Endothelial cell of umbilical vein (primary cell): ENCODE data around the gene CPLANE2.

Source experiments
- CTCF ChIP-seq, 2 donors: IDR thresholded peaks; 1 replicate in 1 of 2; 2 replicates in 1 of 2; pipeline ENCODE4 v1.5.1; 2011; ENCODE audit warnings: low read length in 2 of 2, mild to moderate bottlenecking in 2 of 2, moderate library complexity in 2 of 2, control low read depth in 1 of 2, inconsistent platforms in 1 of 2, low read depth in 1 of 2; ENCODE audit not compliant: insufficient read depth in 1 of 2; ENCODE audit errors: extremely low read depth in 1 of 2
- EZH2 ChIP-seq: IDR thresholded peaks from 2 replicates; pipeline ENCODE4 v1.6.1; 2012; ENCODE audit warnings: borderline replicate concordance, low read depth, mild to moderate bottlenecking, moderate library complexity, low read length, inconsistent platforms; ENCODE audit not compliant: severe bottlenecking
- MYC ChIP-seq: IDR thresholded peaks from one replicate; pipeline ENCODE4 v1.6.1; 2011; ENCODE audit warnings: mild to moderate bottlenecking, low read depth, low read length
- POLR2A ChIP-seq: IDR thresholded peaks from 2 replicates; pipeline ENCODE4 v1.6.1; 2012; ENCODE audit warnings: low read depth, mild to moderate bottlenecking, control low read depth, low read length

- TF ChIP-seq CTCF (IDR thresholded peaks at IDR 0.05; ENCODE audit: extremely low read depth in 1 of 2, insufficient read depth in 1 of 2, low read depth in 1 of 2, low read length in 2 of 2), result no peak
- no peak for TF ChIP-seq POLR2A
- no peak for TF ChIP-seq MYC
- no peak for TF ChIP-seq EZH2
Measured at GRCh38 chr1:16209847-16210407, 27.1 kb downstream of the CPLANE2 start.
